BLaER1 treated with 17β-estradiol and CSF1 and Interleukin-3, amounts not matched to agents 10 nM and 100 nM (cell line): ENCODE data around the gene FMC1.
"Not testable (repeated sequence)": the region's sequence is repeated elsewhere in the genome, so short reads cannot be mapped to it uniquely, and the experiment has no call there.

ENCODE experiments used
- H3K27ac ChIP-seq, 11 experiments: shearing (Covaris generic); formaldehyde crosslinking; 2 replicates each; pipeline ENCODE4 v1.8.1; 2022
- H3K27me3 ChIP-seq, 11 experiments: shearing (Covaris generic); formaldehyde crosslinking; 2 replicates each; pipeline ENCODE4 v1.8.1; 2022
- H3K36me3 ChIP-seq, 11 experiments: shearing (Covaris generic); formaldehyde crosslinking; 2 replicates each; pipeline ENCODE4 v1.8.1; 2022
- H3K4me1 ChIP-seq, 10 experiments: shearing (Covaris generic); formaldehyde crosslinking; 2 replicates each; pipeline ENCODE4 v1.8.1; 2022
- H3K4me2 ChIP-seq, 11 experiments: shearing (Covaris generic); formaldehyde crosslinking; 2 replicates each; pipeline ENCODE4 v1.8.1; 2022
- H3K4me3 ChIP-seq, 10 experiments: shearing (Covaris generic); formaldehyde crosslinking; 2 replicates each; pipeline ENCODE4 v1.8.1; 2022
- H3K9ac ChIP-seq, 11 experiments: shearing (Covaris generic); formaldehyde crosslinking; 2 replicates each; pipeline ENCODE4 v1.8.1; 2022
- H3K9me3 ChIP-seq, 11 experiments: shearing (Covaris generic); formaldehyde crosslinking; replicated peaks in 1 of 11; 2 replicates each; pipeline ENCODE4 v1.8.1; 2022
- H4K20me1 ChIP-seq, 11 experiments: shearing (Covaris generic); formaldehyde crosslinking; 2 replicates each; pipeline ENCODE4 v1.8.1; 2022
- Cebpa-rat ChIP-seq, 11 experiments: shearing (Covaris generic); IDR thresholded peaks; 2 replicates each; pipeline ENCODE4 v1.8.1; 2022

The FMC1 gene

DNA sequence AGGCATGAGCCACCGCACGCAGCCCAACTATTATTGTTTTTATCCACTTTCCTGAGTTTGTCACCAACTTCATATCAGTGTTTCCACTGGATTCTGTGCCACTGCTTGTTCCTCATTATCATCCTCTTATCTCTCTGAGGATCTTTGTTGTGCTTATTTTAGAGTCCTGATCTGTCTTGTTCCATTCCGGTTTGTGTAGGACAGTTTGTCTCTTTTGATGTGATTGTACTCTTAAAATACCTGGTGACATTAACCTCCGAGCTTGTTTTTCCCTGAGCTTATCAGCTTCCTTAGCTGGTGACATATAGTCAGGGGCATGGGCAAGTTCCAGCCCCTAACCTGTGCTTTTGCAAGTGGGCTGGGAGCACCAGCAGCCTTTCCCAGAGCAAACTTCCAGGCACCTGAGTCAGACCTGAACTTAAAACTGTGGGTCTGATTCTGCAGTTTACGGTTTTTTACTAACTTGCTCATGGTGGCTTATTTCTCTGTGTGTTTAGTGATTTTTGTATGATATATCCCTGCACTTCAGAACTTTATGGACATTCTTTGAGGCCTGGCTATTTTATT lies 23.1 kb upstream of the FMC1 start:
- Histone ChIP-seq H3K9ac (no peak overlapping the region), H3K4me2 (no peak overlapping the region), H3K4me3 (no peak overlapping the region), H3K9me3 (no peaks in the 10 kb centered on the region), H3K4me1 (no peaks in the 10 kb centered on the region), H3K27me3 (no peaks in the 10 kb centered on the region), H3K36me3 (no peaks in the 10 kb centered on the region), H4K20me1 (no peaks in the 10 kb centered on the region), H3K27ac (no peak overlapping the region)
- TF ChIP-seq Cebpa-rat (IDR thresholded peaks at IDR 0.05) = no peak

GRCh38 chr7:139321071-139321745 lies 19.9 kb upstream of the FMC1 start:
- no peak for TF ChIP-seq Cebpa-rat (IDR thresholded peaks at IDR 0.05)
- no peak overlapping the region for H3K27ac ChIP-seq
- H3K4me2 ChIP-seq = no peak overlapping the region
- H3K4me3 ChIP-seq = no peak overlapping the region
- H3K9ac ChIP-seq = no peak overlapping the region
- H3K9me3 ChIP-seq = no peaks in the 10 kb centered on the region
- H3K4me1 ChIP-seq = no peaks in the 10 kb centered on the region
- H3K36me3 ChIP-seq = no peaks in the 10 kb centered on the region
- H3K27me3 ChIP-seq = no peaks in the 10 kb centered on the region
- H4K20me1 ChIP-seq = no peaks in the 10 kb centered on the region

GRCh38 chr7:139324709-139325108 lies 16.4 kb upstream of the FMC1 start:
- not testable (repeated sequence) for H4K20me1 ChIP-seq, H3K4me2 ChIP-seq, H3K27ac ChIP-seq, H3K4me3 ChIP-seq, H3K9ac ChIP-seq, H3K36me3 ChIP-seq, H3K4me1 ChIP-seq, H3K27me3 ChIP-seq, H3K9me3 ChIP-seq

DNA sequence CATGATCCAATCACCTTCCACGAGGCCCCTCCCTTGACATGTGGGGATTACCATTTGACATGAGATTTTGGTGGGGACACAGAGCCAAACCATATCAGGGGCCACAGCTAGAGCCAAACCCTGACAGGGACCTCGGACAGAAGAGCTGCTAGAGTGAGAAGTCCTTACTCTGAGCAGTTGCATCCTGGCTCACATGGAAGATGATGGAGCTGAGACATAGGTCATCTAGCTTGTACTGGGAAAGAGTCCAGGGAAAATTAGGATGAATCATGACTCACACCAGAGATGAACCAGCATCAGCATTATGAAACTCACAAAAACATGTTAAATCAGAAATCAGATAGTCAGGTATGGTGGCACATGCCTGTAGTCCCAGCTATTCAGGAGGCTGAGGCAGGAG lies 12.8 kb upstream of the FMC1 start:
- no peaks in the 10 kb centered on the region for H3K4me1 ChIP-seq
- H3K36me3 ChIP-seq = no peaks in the 10 kb centered on the region
- no peak overlapping the region for H3K9ac ChIP-seq
- no peak for TF ChIP-seq Cebpa-rat (IDR thresholded peaks at IDR 0.05)
- H3K9me3 ChIP-seq = no peaks in the 10 kb centered on the region
- H3K4me2 ChIP-seq = no peak overlapping the region
- H4K20me1 ChIP-seq = no peaks in the 10 kb centered on the region
- H3K27ac ChIP-seq = no peak overlapping the region
- H3K4me3 ChIP-seq = no peak overlapping the region
- no peaks in the 10 kb centered on the region for H3K27me3 ChIP-seq

DNA sequence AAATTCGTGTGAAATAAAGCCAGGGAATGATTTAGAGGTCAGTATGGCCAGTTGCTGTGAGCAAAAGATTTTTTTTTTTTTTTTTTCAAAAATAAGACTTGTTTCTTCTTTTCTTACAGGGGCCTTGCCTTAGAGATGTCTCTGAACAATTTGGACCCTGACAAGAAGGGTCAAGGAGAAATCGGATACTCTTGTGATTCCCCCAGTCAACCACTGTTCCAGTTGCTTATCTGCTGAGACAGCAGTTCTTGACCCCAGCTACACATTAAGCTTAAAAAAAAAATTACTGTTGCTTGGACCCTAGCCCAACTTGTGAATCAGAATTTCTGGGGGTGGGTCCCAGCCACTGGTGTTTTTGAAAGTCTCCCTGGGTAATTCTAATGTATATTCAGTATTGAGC lies 12.0 kb upstream of the FMC1 start:
- Histone ChIP-seq H3K9me3 (no peaks in the 10 kb centered on the region), H3K9ac (no peak overlapping the region), H4K20me1 (no peaks in the 10 kb centered on the region), H3K27ac (no peak overlapping the region), H3K4me2 (no peak overlapping the region), H3K4me1 (no peaks in the 10 kb centered on the region), H3K27me3 (no peaks in the 10 kb centered on the region), H3K36me3 (no peaks in the 10 kb centered on the region), H3K4me3 (no peak overlapping the region)
- no peak for TF ChIP-seq Cebpa-rat (IDR thresholded peaks at IDR 0.05)

- Histone ChIP-seq H3K36me3 (no peaks in the 10 kb centered on the region), H3K4me2 (no peak overlapping the region), H3K9ac (no peak overlapping the region), H3K9me3 (no peaks in the 10 kb centered on the region), H3K4me1 (no peaks in the 10 kb centered on the region), H3K27ac (no peak overlapping the region), H4K20me1 (no peaks in the 10 kb centered on the region), H3K4me3 (no peak overlapping the region), H3K27me3 (no peaks in the 10 kb centered on the region)
- no peak for TF ChIP-seq Cebpa-rat (IDR thresholded peaks at IDR 0.05)
Measured at GRCh38 chr7:139330333-139331030, 10.7 kb upstream of the FMC1 start.

DNA sequence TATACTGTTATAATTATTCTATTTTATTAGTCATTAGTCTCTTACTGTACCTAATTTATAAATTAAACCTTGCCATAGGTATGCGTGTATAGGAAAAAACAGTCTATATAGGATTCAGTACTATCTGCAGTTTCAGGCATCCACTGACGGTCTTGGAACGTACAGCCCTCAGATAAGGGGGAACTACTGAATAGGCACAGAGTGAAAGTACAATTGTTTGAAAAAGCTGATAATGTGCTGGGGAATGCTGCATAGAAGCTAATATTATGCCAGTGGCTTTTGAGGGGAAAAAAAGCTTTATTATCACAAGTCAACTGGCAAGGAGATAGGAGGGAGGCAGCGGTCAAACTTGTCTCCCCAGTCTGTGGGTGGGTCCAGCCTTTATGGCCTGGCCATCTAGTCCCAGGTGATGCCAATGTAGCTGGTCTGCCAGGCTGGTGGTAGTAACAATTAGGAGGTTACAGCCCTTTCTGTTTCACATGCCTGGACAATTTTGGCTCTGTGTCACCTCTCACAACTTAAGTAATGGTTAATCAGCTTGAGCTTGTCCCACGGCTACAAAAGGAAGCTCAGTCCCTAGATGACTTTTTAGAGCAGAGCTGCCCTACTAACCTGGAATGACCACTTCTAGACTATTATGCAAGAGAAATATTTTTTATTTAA lies 8.3 kb upstream of the FMC1 start:
- no peaks in the 10 kb centered on the region for H3K9me3 ChIP-seq
- H3K27me3 ChIP-seq = no peaks in the 10 kb centered on the region
- no peaks in the 10 kb centered on the region for H3K36me3 ChIP-seq
- no peaks in the 10 kb centered on the region for H3K4me1 ChIP-seq
- H3K9ac ChIP-seq = no peak overlapping the region
- no peak for TF ChIP-seq Cebpa-rat (IDR thresholded peaks at IDR 0.05)
- no peak overlapping the region for H3K4me3 ChIP-seq
- H3K27ac ChIP-seq = no peak overlapping the region
- H3K4me2 ChIP-seq = no peak overlapping the region
- no peaks in the 10 kb centered on the region for H4K20me1 ChIP-seq

DNA sequence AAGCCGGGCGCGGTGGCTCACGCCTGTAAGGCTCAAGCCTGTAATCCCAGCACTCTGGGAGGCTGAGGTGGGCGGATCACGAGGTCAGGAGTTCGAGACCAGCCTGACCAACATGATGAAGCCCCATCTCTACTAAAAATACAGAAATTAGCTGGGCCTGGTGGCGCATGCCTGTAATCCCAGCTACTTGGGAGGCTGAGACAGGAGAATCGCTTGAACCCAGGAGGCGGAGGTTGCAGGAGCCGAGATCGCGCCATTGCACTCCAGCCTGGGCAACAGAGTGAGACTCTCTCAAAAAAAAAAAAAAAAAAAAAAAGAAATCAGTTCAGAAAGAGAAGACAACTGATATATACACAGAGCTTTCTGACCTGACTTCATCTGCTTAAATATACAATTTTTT lies 7.7 kb upstream of the FMC1 start:
- H3K9ac ChIP-seq, H3K27ac ChIP-seq, H4K20me1 ChIP-seq, H3K4me3 ChIP-seq, H3K27me3 ChIP-seq, H3K36me3 ChIP-seq, H3K4me1 ChIP-seq, H3K4me2 ChIP-seq, H3K9me3 ChIP-seq: not testable (repeated sequence)

DNA sequence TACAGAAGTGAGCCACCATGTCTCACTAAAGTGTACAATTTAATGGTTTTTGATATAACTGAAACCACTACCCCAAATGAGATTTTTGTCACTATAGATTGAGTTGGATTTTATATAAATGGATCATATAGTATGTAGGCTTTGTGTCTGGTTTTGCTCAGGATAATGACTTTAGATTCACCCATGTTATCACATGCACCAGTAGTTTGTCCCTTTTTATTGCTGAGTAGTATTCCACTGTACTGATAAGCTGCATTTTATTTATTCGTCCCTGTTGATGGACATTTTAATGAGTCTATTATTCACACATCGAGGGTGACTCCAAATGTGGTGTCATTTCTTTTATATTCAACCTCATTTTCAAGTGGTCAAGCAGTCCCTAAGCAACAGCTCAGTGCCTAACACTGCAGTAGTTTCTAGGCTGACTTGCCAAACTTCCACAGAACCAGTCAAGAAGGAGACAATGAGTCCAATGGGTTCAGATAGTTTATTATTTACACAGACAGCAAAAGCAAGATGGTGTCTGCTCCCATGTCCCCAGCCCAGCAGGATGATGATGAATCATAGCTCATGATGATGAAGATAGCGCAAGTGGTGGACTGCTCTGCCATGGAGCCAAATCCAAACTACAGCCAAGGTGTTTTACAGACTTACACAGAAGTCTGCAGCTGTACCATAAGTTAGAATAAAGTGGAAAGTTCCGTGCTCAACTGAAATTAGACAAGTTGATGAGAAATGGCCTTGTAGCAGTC lies 6.6 kb upstream of the FMC1 start:
- H3K27me3 ChIP-seq = no peaks in the 10 kb centered on the region

More for the DNA sequence above, 6.6 kb upstream of the FMC1 start:
- Histone ChIP-seq H3K9me3 (peaks cover 0 to 5% (median 1%) of the 10 kb centered on the region in 11 experiments; a peak in 14 of 22 replicates), H3K4me2 (no peak overlapping the region), H3K36me3 (no peaks in the 10 kb centered on the region), H3K27ac (no peak overlapping the region), H3K4me3 (no peak overlapping the region), H3K4me1 (no peaks in the 10 kb centered on the region; a peak in 3 of 20 replicates), H4K20me1 (no peaks in the 10 kb centered on the region), H3K9ac (no peak overlapping the region)
- TF ChIP-seq Cebpa-rat (IDR thresholded peaks at IDR 0.05) = no peak
